Measurements from ENCODE around the gene SYPL1.

GRCh38 chr7:106041140-106041717, 70.9 kb downstream of the SYPL1 start:
- TF ChIP-seq, protein P1, sequence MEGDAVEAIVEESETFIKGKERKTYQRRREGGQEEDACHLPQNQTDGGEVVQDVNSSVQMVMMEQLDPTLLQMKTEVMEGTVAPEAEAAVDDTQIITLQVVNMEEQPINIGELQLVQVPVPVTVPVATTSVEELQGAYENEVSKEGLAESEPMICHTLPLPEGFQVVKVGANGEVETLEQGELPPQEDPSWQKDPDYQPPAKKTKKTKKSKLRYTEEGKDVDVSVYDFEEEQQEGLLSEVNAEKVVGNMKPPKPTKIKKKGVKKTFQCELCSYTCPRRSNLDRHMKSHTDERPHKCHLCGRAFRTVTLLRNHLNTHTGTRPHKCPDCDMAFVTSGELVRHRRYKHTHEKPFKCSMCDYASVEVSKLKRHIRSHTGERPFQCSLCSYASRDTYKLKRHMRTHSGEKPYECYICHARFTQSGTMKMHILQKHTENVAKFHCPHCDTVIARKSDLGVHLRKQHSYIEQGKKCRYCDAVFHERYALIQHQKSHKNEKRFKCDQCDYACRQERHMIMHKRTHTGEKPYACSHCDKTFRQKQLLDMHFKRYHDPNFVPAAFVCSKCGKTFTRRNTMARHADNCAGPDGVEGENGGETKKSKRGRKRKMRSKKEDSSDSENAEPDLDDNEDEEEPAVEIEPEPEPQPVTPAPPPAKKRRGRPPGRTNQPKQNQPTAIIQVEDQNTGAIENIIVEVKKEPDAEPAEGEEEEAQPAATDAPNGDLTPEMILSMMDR (IDR thresholded peaks at IDR 0.05; ENCODE audit: insufficient read depth, low read depth, low read length), result peak; percentile 70
- no peak for TF ChIP-seq EZH2 (IDR thresholded peaks at IDR 0.05; ENCODE audit: insufficient read depth, low read length)

All from astrocyte (in vitro differentiated cells and primary cell).